Stimulated activated naive CD8-positive, alpha-beta T cell treated with anti-CD3 and anti-CD28 coated beads, Interleukin-15, Interleukin-2, amounts not matched to agents 100 U/mL and 50 U/mL, for 24 hours (primary cell): Measurements from ENCODE around the gene SLC4A5.
A peak's percentile ranks its signal among the peaks of the same experiment; 100 is the strongest.

Experiments used
- ATAC-seq: fragments of 150-1000 bp; cut with Tn5 transposase; one replicate; pipeline ENCODE4 v1.10.0; 2021
- DNase-seq: peaks from one replicate; pipeline ENCODE4 v3.0.0; 2021

Gene SLC4A5

GRCh38 chr2:74314107-74314506, 29.1 kb downstream of the SLC4A5 start:
- no peak for DNase-seq
- ATAC-seq = no peak

GRCh38 chr2:74313497-74313896, 29.7 kb downstream of the SLC4A5 start:
- DNase-seq (no peak), ATAC-seq (no peak)

GRCh38 chr2:74312913-74313312, 30.3 kb downstream of the SLC4A5 start:
- ATAC-seq = no peak
- DNase-seq = no peak

GRCh38 chr2:74307720-74308119, 35.5 kb downstream of the SLC4A5 start:
- no peak for DNase-seq
- no peak for ATAC-seq

- ATAC-seq = peak; percentile 94
- peak; percentile 22 for DNase-seq
Measured at GRCh38 chr2:74304332-74305148, 38.7 kb downstream of the SLC4A5 start.

GRCh38 chr2:74302865-74303264, 40.4 kb downstream of the SLC4A5 start:
- ATAC-seq = no peak

GRCh38 chr2:74301262-74301661, 42.0 kb downstream of the SLC4A5 start:
- ATAC-seq = no peak
- no peak for DNase-seq

More at GRCh38 chr2:74302865-74303264, 40.4 kb downstream of the SLC4A5 start:
- DNase-seq = no peak

- no peak for DNase-seq
- ATAC-seq = no peak
Measured at GRCh38 chr2:74300506-74300905, 42.7 kb downstream of the SLC4A5 start.

GRCh38 chr2:74297950-74298349, 45.3 kb downstream of the SLC4A5 start:
- ATAC-seq = no peak

GRCh38 chr2:74297391-74297790, 45.8 kb downstream of the SLC4A5 start:
- DNase-seq = no peak
- ATAC-seq = no peak

More at GRCh38 chr2:74297950-74298349, 45.3 kb downstream of the SLC4A5 start:
- no peak for DNase-seq

GRCh38 chr2:74293191-74293991, 49.8 kb downstream of the SLC4A5 start:
- DNase-seq (no peak), ATAC-seq (no peak)

- DNase-seq (no peak), ATAC-seq (no peak)
Measured at GRCh38 chr2:74292751-74293150, 50.5 kb downstream of the SLC4A5 start.

- DNase-seq = no peak
Measured at GRCh38 chr2:74291886-74292621, 51.2 kb downstream of the SLC4A5 start.

GRCh38 chr2:74291218-74291544, 52.0 kb downstream of the SLC4A5 start:
- peak; percentile 48 for ATAC-seq
- DNase-seq = no peak

More at GRCh38 chr2:74291886-74292621, 51.2 kb downstream of the SLC4A5 start:
- no peak for ATAC-seq

GRCh38 chr2:74290466-74291217, 52.6 kb downstream of the SLC4A5 start:
- ATAC-seq = peak; percentile 40
- peak; percentile 23 for DNase-seq

GRCh38 chr2:74290066-74290465, 53.1 kb downstream of the SLC4A5 start:
- ATAC-seq = no peak
- no peak for DNase-seq

- ATAC-seq (no peak), DNase-seq (no peak)
Measured at GRCh38 chr2:74286725-74287124, 56.5 kb downstream of the SLC4A5 start.

GRCh38 chr2:74281141-74281975, 61.9 kb downstream of the SLC4A5 start:
- no peak for DNase-seq
- no peak for ATAC-seq

- no peak for DNase-seq
Measured at GRCh38 chr2:74278694-74279093, 64.5 kb downstream of the SLC4A5 start.

GRCh38 chr2:74278176-74278575, 65.0 kb downstream of the SLC4A5 start:
- no peak for ATAC-seq
- no peak for DNase-seq

More at GRCh38 chr2:74278694-74279093, 64.5 kb downstream of the SLC4A5 start:
- no peak for ATAC-seq

- no peak for DNase-seq
- ATAC-seq = no peak
Measured at GRCh38 chr2:74275228-74275627, 68.0 kb downstream of the SLC4A5 start.
